Activated CD8-positive, alpha-beta memory T cell treated with anti-CD3 and anti-CD28 coated beads, Interleukin-2, amount 10 ng/mL, durations not matched to agents 7 days and 5 days (primary cell): ENCODE data around the gene SRP68. TPM values are rescaled to one million over a fixed set of nuclear protein-coding genes. Genes with fewer than 3 reads are reported as not detected.

Experiments
- ATAC-seq: fragments of 150-1000 bp; cut with Tn5 transposase; one replicate; pipeline ENCODE4 v1.10.0; 2021; ENCODE audit warnings: moderate library complexity
- CTCF ChIA-PET: fragments of 350-600 bp; sonication (Branson Sonifier 250); formaldehyde crosslinking; loops from one replicate; lab custom pipeline; 2021; ENCODE audit warnings: antibody characterized with exemption; lab: Charles Lee
- DNase-seq: peaks from one replicate; pipeline ENCODE4 v3.0.0-alpha.2; 2020
- H3K27ac Mint-ChIP-seq: one replicate; pipeline ENCODE4 v1.8.0; 2021; ENCODE audit warnings: mild to moderate bottlenecking, mixed read lengths
- H3K27me3 Mint-ChIP-seq: one replicate; pipeline ENCODE4 v1.8.0; 2021; ENCODE audit warnings: mixed read lengths
- H3K36me3 Mint-ChIP-seq: one replicate; pipeline ENCODE4 v1.8.0; 2021; ENCODE audit warnings: mild to moderate bottlenecking, mixed read lengths
- H3K4me1 Mint-ChIP-seq: one replicate; pipeline ENCODE4 v1.8.0; 2021; ENCODE audit warnings: mixed read lengths
- H3K4me3 Mint-ChIP-seq: one replicate; pipeline ENCODE4 v1.8.0; 2021; ENCODE audit warnings: mild to moderate bottlenecking, moderate library complexity, mixed read lengths
- H3K9me3 Mint-ChIP-seq: one replicate; pipeline ENCODE4 v1.8.0; 2022; ENCODE audit warnings: low read depth, mixed read lengths
- total RNA-seq, 2 experiments: library from RNA; stranded (reverse); gene quantifications; one replicate each; pipeline ENCODE4 v1.2.3, GENCODE V29; 2021

Gene SRP68
- total RNA-seq, 2 experiments from 2014 or later: 92.0 to 116 TPM

DNA sequence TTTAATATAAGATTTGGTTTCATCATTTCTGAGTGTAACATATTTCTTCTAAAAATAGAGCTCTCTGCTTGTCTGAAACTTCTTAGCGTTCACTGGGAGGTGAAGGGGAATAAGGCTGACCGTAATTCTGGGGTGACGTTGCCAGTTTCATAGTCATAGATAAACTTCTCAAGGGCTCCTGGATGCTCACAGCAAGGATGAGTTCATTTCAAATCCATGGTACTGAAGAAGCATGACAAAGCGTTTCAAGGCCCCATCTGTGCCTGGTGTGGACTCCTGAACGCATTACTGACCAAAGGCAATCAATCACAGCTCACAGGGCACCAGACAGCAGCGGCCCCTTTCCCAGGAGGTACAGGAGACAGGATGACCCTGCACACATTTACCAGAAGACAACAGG is 33.2 kb downstream of the SRP68 start:
- Mint-ChIP-seq H3K4me3 (no peak overlapping the region), H3K36me3 (peaks cover 36% of the 10 kb centered on the region), H3K27ac (no peak overlapping the region), H3K27me3 (no peaks in the 10 kb centered on the region), H3K4me1 (peaks cover 5% of the 10 kb centered on the region), H3K9me3 (no peaks in the 10 kb centered on the region)
- DNase-seq: no peak
- CTCF ChIA-PET: no interaction called here
- ATAC-seq: no peak

DNA sequence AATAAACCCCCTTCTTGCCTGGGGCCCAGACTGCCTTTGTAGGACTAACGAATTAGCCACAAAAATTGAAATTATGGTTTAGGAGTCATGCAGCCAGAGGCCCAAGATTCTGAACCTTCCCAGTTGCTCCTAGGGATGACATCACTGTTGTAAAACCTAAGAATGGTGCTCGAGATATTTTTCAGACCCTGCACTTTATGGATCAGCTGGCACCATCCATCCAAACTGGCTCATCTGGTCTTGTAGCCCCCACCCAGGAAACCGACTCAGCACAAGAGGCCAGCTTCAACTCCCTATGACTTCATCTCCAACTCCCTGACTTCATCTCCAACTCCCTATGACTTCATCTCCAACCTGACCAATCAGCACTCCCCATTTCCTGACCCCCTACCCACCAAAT is 34.3 kb downstream of the SRP68 start:
- ATAC-seq: no peak
- CTCF ChIA-PET: no interaction called here
- Mint-ChIP-seq H3K4me3 (no peak overlapping the region), H3K27me3 (no peaks in the 10 kb centered on the region), H3K27ac (no peak overlapping the region), H3K36me3 (peaks cover 26% of the 10 kb centered on the region), H3K4me1 (peaks cover 5% of the 10 kb centered on the region), H3K9me3 (no peaks in the 10 kb centered on the region)
- DNase-seq: no peak

DNA sequence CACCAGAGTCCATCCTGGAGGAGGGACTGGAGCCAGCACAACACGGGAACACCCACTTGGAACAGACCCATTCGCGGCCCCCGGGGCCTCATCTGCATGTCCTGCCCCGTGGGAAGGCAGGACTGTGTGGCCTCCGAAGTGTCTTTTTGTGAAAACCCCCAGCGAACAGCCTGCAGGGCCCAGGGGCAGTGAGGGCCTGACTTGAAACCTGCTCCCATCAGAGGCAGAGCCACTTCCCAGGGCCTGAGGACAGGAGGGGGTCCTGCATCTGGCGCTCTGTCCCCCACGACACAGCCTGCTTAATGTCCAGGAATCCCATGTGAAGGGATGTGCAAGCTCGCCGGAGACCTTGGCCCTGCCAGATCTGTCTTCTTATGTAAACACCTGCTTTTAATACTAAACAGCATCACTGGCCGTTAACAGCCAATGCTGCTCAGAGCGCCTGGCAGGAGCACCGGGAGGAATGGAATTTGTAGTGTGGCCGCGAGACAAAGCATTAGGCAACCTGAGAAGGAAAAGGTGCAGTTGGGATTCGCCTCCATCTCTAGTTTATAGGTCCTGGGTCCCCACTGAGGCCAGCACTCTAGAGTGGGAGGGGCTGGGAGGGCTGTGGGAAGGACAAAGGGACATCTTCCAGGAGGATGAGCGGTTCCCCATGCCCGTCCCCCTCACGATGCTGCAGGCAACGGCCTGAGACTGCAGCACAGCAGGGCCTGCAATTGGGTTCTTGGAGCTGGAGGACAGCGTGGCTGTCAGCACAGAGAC is 35.6 kb downstream of the SRP68 start:
- no peaks in the 10 kb centered on the region for H3K27me3 Mint-ChIP-seq
- H3K36me3 Mint-ChIP-seq: peaks cover 23% of the 10 kb centered on the region
- no peak overlapping the region for H3K27ac Mint-ChIP-seq
- DNase-seq (no peak), ATAC-seq (no peak)
- peaks cover 5% of the 10 kb centered on the region for H3K4me1 Mint-ChIP-seq
- CTCF ChIA-PET: interaction anchor here (1.2 to 1.9 kb wide), 2 partner anchors 19 to 23 kb away, joined by 4 to 6 read pairs; no protein-coding TSS in a partner anchor
- H3K9me3 Mint-ChIP-seq: no peaks in the 10 kb centered on the region
- H3K4me3 Mint-ChIP-seq: no peak overlapping the region

DNA sequence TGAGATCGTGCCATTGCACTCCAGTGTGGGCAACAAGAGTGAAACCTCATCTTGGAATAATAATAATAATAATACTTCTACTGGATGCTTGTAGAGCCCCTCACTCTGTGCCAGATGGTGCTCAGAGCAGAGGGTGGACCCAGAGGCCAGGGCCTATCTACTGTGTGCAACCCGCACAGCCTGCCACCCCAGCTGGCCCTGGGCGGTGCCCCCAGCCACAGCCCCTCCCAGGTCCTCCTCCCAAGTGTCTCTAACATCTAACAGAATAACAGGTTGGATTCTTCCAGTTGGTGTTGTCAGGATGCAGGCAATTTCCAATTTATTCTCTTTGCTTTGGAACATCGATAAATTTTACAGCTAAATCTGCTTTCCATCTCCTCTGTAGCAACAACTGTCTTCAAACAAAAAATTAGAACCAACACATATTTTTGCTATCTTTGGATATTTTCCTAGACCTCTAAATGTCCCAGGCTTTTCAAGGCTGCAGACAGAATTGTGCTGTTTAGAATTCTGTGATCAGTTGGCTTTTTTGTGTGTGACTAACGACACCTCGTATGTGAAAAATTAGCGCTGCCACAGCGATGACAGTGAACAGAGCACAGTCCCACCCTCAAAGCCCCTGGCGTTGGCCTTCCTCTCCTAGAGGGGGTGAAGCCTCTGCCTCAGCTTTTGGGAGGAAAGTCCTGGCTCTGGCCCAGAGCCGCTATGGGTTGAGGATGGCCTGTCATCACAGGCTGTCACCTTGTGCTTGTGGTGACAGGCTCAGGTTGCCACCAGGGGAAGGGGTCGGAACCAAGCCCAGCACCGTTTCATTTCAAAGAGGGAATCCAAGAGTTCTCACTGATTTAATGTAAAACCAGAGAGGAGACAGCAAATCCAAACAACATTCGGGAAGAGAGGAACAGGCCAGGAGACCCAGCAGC is 37.6 kb downstream of the SRP68 start:
- H3K27ac Mint-ChIP-seq: no peak overlapping the region
- CTCF ChIA-PET: interaction anchor here (3.4 kb wide), 1 partner anchor 20 kb away, joined by 16 read pairs; no protein-coding TSS in a partner anchor

DNA sequence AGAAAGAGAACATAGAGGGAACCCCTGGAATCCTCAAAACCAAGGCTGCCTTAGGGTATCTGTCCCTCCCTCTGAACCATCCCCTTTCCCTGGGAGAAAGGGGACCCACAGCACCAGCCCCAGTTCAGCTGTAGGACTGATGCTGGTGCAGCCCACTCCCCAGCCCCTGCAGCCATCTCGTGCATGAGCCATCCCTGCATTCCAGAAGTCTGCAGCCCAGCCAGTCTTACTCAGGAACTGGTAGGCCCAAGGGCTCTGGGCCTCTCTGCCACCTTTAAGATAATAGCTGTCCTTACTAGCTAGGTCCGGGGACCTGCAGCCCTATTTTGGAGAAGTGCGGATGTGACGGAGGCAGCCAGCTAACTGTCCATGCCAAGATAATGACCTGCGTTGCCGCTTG is 39.2 kb downstream of the SRP68 start:
- CTCF ChIA-PET: interaction anchor here (1.0 to 3.4 kb wide), 3 partner anchors 19 to 247 kb away, joined by 3 to 16 read pairs (median 3); no protein-coding TSS in a partner anchor
- DNase-seq: no peak
- H3K27ac Mint-ChIP-seq: no peak overlapping the region
- peaks cover 17% of the 10 kb centered on the region for H3K4me1 Mint-ChIP-seq
- no peaks in the 10 kb centered on the region for H3K9me3 Mint-ChIP-seq
- H3K36me3 Mint-ChIP-seq: peaks cover under 1% of the 10 kb centered on the region
- ATAC-seq: no peak
- no peaks in the 10 kb centered on the region for H3K27me3 Mint-ChIP-seq
- H3K4me3 Mint-ChIP-seq: no peak overlapping the region

More for the DNA sequence above, 37.6 kb downstream of the SRP68 start:
- DNase-seq (no peak), ATAC-seq (no peak)
- Mint-ChIP-seq H3K27me3 (no peaks in the 10 kb centered on the region), H3K4me3 (no peak overlapping the region), H3K4me1 (peaks cover 11% of the 10 kb centered on the region), H3K36me3 (peaks cover 12% of the 10 kb centered on the region), H3K9me3 (no peaks in the 10 kb centered on the region)

DNA sequence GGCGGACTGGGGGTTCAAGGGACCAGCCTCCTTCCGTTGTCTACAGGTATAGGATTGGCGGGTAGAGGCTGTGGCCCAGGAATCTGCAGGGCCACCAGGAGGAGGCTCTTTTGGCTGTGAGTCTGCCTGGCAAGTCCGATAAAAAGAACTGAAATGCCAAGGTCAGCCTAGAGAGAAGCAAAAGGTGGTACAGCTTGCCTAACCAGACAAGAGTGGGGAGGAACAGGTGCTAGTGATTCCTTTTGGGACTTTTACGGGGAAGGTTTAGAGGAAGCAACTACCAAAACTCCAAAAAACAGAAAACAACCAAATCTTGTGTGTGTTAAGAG is 39.6 kb downstream of the SRP68 start:
- CTCF ChIA-PET: interaction anchor here (1.0 to 3.4 kb wide), 3 partner anchors 18 to 247 kb away, joined by 3 to 16 read pairs (median 3); no protein-coding TSS in a partner anchor
- H3K27ac Mint-ChIP-seq: no peak overlapping the region
- no peak for ATAC-seq

DNA sequence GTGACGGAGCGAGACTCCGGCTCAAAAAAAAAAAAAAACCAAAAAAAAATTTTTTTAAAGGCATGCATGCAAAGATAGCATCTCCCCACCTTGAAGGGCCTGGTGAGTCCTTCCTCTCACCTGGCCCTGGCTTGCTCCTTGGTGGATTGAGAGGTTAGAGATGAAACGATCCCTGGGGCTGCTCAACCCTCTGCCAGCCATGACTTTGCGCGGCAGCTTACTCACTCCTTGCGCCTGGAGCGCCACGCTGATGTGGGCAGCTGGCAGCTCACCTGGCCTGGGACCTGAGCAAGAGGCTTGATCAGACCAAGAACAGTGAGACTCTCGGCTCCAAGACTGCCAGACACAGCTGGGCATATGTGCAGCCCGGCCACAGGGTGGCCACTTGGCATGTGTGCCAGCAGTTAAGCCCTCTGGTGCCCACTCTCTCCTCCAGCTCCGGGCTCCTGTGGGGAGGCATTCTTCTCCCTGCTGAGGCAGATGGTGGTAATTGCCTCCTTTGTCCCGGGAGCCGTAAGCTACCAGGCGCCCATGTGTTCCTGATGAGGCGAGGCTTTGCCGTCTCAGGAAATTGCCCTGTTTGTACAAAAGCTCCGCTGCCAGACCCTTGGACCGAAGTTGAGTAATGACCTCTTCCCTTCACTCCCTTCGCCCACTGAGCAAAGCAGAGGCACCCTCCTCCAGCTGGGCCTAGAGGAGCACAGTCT is 40.1 kb downstream of the SRP68 start:
- CTCF ChIA-PET: interaction anchor here (0.5 to 3.4 kb wide), 3 partner anchors 18 to 248 kb away, joined by 3 to 16 read pairs (median 3); no protein-coding TSS in a partner anchor
- Mint-ChIP-seq H3K4me3 (no peak overlapping the region), H3K27ac (no peak overlapping the region), H3K4me1 (peaks cover 17% of the 10 kb centered on the region), H3K36me3 (no peaks in the 10 kb centered on the region), H3K27me3 (no peaks in the 10 kb centered on the region), H3K9me3 (no peaks in the 10 kb centered on the region)
- DNase-seq (no peak), ATAC-seq (no peak)

More for the DNA sequence above, 39.6 kb downstream of the SRP68 start:
- no peaks in the 10 kb centered on the region for H3K27me3 Mint-ChIP-seq
- no peak overlapping the region for H3K4me3 Mint-ChIP-seq
- peaks cover 17% of the 10 kb centered on the region for H3K4me1 Mint-ChIP-seq
- DNase-seq: no peak
- no peaks in the 10 kb centered on the region for H3K9me3 Mint-ChIP-seq
- H3K36me3 Mint-ChIP-seq: no peaks in the 10 kb centered on the region

DNA sequence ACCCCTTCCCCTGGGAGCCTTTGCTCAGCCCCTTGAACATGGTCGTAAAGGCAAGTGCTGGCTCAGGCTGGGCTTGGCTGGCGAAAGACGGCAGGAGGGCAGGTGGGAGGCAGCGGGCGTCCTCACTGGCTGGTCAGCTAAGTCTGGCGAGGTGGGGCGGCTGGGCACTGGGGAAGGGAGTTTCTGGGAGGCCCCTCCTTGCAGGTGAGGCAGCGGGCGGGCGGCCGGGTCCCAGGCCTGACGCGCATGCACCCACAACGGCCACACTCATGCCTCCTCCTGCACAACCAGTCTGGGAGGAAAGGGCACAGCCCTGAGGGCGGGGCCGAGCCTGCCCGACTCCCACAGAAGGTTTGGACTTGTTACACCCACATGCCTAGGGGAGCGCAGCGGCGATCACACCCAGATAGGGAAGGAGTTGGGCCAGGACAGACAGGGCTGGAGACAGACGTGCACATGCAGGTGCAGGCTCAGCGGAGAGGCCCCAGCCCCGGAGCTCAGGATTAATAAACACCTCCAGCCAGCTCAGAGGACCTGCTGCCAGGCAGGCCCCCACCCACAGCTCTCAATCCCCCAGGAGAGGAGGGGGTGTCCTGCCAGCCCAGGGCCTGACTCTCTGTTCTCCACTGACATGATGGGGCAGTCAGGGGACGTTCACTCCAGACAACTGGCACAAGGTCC is 45.0 kb downstream of the SRP68 start, which contains the start of gene EVPL:
EVPL (minus strand) TSS at position 148 of the 681 bp plus-strand sequence; CDS start at position 40, 108 bp downstream.
- ATAC-seq (no peak), DNase-seq (no peak)
- Mint-ChIP-seq H3K36me3 (no peaks in the 10 kb centered on the region), H3K4me3 (no peak within 1 kb of the TSS), H3K27me3 (no peaks in the 10 kb centered on the region), H3K9me3 (no peaks in the 10 kb centered on the region), H3K27ac (no peak within 1 kb of the TSS), H3K4me1 (peaks cover 12% of the 10 kb centered on the region)
- CTCF ChIA-PET: no interaction called here

DNA sequence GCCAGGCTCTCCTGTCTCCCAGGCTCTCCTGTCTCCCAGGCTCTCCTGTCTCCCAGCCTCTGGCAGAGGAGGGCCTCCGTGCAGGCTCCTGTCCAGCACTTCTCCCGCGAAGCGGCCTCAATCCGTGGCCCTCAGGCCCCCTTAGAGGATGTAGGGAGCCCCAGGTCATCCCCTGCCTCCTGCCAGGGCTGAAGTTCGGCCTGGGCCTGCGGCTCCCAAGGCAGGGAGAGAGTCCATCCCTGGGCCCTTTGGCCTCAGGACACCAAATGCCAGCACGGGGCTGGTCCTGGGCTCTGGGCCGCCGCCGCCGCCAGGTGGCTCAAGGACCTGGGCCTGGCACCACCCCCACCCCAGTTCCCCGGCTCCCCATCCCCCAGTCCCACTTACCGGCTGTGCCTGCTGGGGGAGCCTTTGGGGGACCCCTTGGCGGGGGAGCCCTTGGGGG is 45.6 kb downstream of the SRP68 start:
- Mint-ChIP-seq H3K4me3 (no peak overlapping the region), H3K27ac (no peak overlapping the region), H3K27me3 (no peaks in the 10 kb centered on the region), H3K36me3 (no peaks in the 10 kb centered on the region), H3K9me3 (no peaks in the 10 kb centered on the region), H3K4me1 (peaks cover 12% of the 10 kb centered on the region)
- no peak for ATAC-seq
- DNase-seq: no peak
- CTCF ChIA-PET: no interaction called here

DNA sequence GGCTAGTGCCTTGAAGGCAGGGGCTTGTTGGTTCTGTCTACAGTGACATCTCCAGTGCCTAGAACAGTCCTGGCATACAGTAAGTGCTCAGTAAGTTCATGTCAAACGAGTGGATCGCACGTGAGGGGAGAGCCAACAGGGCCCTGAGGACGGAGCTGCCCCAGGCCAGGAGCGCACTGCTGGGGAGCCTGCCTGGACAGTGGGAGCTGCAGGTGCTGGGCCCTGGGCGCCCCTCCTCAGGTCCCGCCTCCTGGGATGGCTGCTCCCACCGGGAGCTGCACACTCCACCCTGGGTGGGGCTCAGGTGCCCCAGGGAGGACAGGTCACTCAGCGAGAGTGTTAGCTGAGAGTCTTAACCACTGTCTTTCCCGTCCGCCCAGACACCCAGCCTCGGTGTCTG is 47.0 kb downstream of the SRP68 start:
- CTCF ChIA-PET: interaction anchor here (0.9 to 1.4 kb wide), 2 partner anchors 20 to 25 kb away, joined by 4 read pairs; partner anchors contain the start of gene CDK3
- no peak overlapping the region for H3K4me3 Mint-ChIP-seq
- H3K4me1 Mint-ChIP-seq: peaks cover 10% of the 10 kb centered on the region
- H3K9me3 Mint-ChIP-seq: no peaks in the 10 kb centered on the region
- H3K27me3 Mint-ChIP-seq: no peaks in the 10 kb centered on the region
- ATAC-seq: no peak
- DNase-seq: no peak
- no peak overlapping the region for H3K27ac Mint-ChIP-seq
- H3K36me3 Mint-ChIP-seq: no peaks in the 10 kb centered on the region

DNA sequence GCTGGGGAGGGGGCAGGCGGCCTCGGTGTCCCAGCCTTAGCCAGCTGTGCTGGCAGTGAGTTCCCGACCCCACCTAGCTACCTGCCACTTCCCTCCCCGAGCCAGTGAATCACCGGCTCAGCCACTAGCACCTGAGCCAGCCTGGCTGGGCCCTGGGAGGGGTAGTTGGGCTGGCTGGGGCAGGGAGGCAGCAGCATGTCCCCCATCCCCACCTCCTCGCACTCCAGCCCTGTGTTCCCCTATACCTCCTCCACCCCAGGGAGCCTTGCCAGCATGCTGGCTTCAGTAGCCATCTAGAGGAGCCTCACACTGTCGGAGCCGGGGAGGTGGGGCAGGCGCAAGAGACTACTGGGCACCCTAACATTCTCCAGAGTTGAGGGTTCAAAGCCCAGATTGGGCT is 48.0 kb downstream of the SRP68 start:
- Mint-ChIP-seq H3K4me3 (no peak overlapping the region), H3K27ac (no peak overlapping the region), H3K9me3 (no peaks in the 10 kb centered on the region), H3K4me1 (peaks cover 4% of the 10 kb centered on the region), H3K36me3 (no peaks in the 10 kb centered on the region), H3K27me3 (no peaks in the 10 kb centered on the region)
- CTCF ChIA-PET: interaction anchor here (0.9 kb wide), 1 partner anchor 18 kb away, joined by 4 read pairs; no protein-coding TSS in a partner anchor
- no peak for ATAC-seq
- no peak for DNase-seq

DNA sequence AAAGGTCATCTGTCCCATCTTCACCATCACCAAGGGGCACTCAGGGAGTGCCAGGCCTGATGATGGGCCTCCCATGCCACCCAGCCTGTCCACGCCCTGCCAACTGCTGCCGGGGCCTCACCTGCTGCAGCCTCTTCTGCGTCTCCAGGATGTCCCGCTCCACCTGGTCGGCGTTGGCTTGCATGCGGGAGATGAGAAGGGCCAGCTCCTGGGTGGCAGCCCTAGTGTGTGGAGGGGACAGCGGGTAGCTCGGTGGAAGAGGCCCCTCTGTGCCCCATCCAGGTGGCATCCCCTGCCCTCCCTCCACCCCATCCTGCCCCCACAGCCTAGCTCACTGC is 48.4 kb downstream of the SRP68 start:
- DNase-seq: no peak
- Mint-ChIP-seq H3K4me1 (peaks cover 2% of the 10 kb centered on the region), H3K4me3 (no peak overlapping the region), H3K9me3 (no peaks in the 10 kb centered on the region), H3K27me3 (no peaks in the 10 kb centered on the region), H3K36me3 (no peaks in the 10 kb centered on the region), H3K27ac (no peak overlapping the region)
- CTCF ChIA-PET: interaction anchor here (0.9 kb wide), 1 partner anchor 18 kb away, joined by 4 read pairs; no protein-coding TSS in a partner anchor
- ATAC-seq: no peak
